ENCODE data around the gene YY1.
"Not testable (repeated sequence)": the region's sequence is repeated elsewhere in the genome, so short reads cannot be mapped to it uniquely, and the experiment has no call there.

The YY1 gene

DNA sequence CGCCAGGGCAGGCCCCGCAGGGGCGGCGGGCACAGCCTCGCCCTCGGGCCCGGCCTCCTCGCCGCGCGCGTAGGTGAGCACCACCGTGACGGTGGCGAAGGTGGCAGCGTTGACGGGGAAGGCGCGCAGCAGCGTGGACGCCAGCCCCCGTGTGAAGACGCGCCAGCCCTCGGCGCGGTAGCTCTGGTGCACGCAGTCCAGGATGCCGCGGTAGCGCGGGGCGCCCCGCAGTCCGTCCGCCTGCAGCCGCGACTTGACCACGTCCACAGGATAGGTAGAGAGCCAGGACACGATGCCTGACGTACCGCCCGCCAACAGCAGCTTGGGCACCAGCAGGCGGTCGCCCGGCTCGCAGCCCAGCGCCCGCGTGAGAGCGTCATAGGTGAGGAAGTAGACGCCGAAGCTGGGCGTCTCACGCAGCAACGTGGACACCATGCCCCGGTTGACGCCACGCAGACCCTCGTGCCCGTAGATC, 53.4 kb downstream of the YY1 start:
- H3K4me1 ChIP-seq, result peaks cover 83 to 99% (median 98%) of the 10 kb centered on the region in 10 experiments

DNA sequence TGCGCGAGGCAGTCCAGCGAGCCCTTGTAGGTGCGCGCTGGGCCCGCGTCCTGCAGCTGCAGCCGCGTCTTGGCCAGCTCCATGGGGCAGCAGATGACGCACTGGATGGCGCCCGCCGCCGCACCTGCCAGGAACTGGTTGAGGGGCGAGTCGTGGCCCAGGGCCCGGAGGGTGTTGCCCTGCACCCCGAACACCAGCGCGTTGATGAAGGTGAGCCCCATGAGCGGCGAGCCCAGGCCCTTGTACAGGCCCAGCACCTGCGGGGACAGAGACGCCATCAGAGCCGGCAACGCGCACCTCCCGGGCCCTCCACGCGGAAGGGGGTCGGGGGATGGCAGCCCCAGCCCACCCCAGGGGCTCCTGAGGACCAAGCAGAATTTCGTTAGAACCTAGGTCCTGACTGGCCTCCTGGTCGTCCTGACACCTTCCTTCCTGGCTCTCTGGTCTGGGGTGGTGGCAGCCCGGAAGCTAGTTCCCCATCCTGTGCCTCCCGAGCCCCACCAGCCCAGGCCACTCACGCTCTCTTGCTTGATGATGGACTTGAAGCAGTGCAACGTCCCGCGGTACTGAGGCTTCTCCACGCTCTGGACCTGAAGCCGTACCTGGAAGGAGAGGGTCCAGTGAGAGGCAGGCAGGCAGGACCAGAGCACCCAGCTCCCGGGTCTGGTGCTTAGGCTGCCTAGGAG, 54.0 kb downstream of the YY1 start:
- Histone ChIP-seq H3K9ac (peak overlapping the region in 9 of 11 experiments; percentile 3 to 83 (median 68); a peak in 15 of 22 replicates), H3K4me3 (peak overlapping the region in 4 of 10 experiments; percentile 2 to 29 (median 21); a peak in 2 of 20 replicates), H3K27me3 (no peaks in the 10 kb centered on the region), H3K9me3 (replicated peaks in 1 of 11) (no peaks in the 10 kb centered on the region), H3K4me1 (peaks cover 89 to 99% (median 98%) of the 10 kb centered on the region in 10 experiments), H4K20me1 (peaks cover 32 to 90% (median 62%) of the 10 kb centered on the region in 11 experiments; a peak in 21 of 22 replicates), H3K27ac (peak overlapping the region in 9 of 11 experiments; percentile 67 to 92 (median 83); a peak in 17 of 22 replicates), H3K36me3 (peaks cover 24 to 62% (median 38%) of the 10 kb centered on the region in 11 experiments), H3K4me2 (peak overlapping the region; percentile 73 to 97 (median 86))
- TF ChIP-seq Cebpa-rat (IDR thresholded peaks at IDR 0.05), result no peak

More for the DNA sequence above, 53.4 kb downstream of the YY1 start:
- peak overlapping the region in 8 of 11 experiments; percentile 72 to 92 (median 86); a peak in 16 of 22 replicates for H3K27ac ChIP-seq
- peak overlapping the region in 10 of 11 experiments; percentile 73 to 97 (median 86); a peak in 18 of 22 replicates for H3K4me2 ChIP-seq
- H4K20me1 ChIP-seq, result peaks cover 26 to 85% (median 63%) of the 10 kb centered on the region in 11 experiments; a peak in 21 of 22 replicates
- no peaks in the 10 kb centered on the region for H3K27me3 ChIP-seq
- no peaks in the 10 kb centered on the region for H3K9me3 ChIP-seq (replicated peaks in 1 of 11)
- no peak for TF ChIP-seq Cebpa-rat (IDR thresholded peaks at IDR 0.05)
- H3K4me3 ChIP-seq, result no peak overlapping the region
- peaks cover 24 to 60% (median 35%) of the 10 kb centered on the region in 11 experiments for H3K36me3 ChIP-seq
- peak overlapping the region in 7 of 11 experiments; percentile 49 to 83 (median 76); a peak in 14 of 22 replicates for H3K9ac ChIP-seq

DNA sequence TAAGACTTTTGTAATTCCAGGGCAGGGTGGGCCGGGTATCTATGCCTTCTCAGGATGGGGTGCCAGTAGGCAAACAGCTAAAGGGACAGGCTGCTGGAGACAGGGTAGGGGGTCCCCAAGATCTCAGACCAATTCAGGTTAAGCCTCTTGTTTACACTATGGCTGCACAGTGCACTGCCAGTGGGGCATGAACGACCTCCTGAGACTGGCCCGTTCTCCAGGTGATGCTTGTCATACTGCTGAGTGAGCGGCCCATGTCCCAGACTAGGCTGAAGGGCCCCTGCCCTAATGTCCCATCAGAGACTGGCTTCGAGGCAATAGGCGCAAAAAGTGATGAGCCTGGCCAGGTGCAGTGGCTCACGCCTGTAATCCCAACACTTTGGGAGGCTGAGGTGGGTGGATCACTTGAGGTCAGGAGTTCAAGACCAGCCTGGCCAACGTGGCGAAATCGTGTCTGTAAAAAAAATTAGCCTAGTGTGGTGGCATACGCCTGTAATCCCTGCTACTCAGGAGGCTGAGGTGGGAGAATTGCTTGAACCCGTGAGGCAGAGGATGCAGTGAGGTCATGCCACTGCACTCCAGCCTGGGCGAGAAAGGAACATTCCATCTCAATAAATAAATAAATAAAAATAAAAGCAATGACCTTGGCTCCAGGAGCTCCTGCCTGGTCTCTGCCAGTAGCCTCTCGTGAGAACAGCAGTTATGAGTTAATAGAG, 54.7 kb downstream of the YY1 start:
- H3K27ac ChIP-seq, result peak overlapping the region in 10 of 11 experiments; percentile 31 to 92 (median 82); a peak in 19 of 22 replicates
- peak overlapping the region; percentile 3 to 83 (median 62); a peak in 19 of 22 replicates for H3K9ac ChIP-seq
- no peaks in the 10 kb centered on the region for H3K9me3 ChIP-seq (replicated peaks in 1 of 11)
- H3K4me1 ChIP-seq, result peaks cover 96 to 100% (median 100%) of the 10 kb centered on the region in 10 experiments
- H3K27me3 ChIP-seq, result no peaks in the 10 kb centered on the region
- peak overlapping the region in 5 of 10 experiments; percentile 2 to 29 (median 25); a peak in 5 of 20 replicates for H3K4me3 ChIP-seq
- peaks cover 38 to 97% (median 68%) of the 10 kb centered on the region in 11 experiments; a peak in 21 of 22 replicates for H4K20me1 ChIP-seq
- no peak for TF ChIP-seq Cebpa-rat (IDR thresholded peaks at IDR 0.05)
- peak overlapping the region; percentile 73 to 97 (median 86) for H3K4me2 ChIP-seq
- H3K36me3 ChIP-seq, result peaks cover 28 to 67% (median 42%) of the 10 kb centered on the region in 11 experiments

DNA sequence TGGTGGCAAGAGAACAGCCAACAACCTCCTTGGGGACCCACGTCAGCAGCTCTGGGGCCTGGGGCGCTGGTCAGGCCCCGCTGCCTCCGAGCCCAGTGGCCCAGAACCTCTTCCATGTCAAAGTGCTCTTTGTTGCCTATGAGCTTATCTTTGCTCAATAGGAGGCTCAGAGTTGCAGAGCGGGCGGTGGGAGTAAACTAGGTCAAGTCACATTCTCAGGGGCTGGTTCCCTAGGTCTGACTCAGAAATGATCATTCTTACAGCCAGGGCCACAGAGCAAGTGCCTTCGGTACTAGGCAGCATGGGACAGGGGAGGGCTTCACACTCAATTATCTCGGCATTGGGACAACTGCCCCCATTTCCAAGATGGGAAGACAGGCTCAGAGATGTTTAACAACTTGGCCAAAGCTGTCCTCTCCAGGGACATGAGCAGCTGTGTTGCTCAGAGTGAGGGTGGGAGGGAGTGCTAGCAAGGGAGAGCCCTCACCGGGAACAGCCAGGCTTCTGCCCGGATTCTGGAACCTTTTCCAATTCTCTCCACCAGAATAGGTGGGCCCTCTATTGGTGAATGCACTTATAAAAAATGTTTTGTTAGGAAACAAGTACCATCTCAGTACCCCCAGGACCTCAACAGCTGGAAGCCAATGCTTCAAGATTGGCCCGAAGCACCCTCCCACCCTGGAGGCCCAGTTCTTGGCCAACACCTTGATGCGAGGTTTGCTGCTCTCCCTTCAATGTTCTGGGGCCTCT, 55.4 kb downstream of the YY1 start:
- Histone ChIP-seq H3K4me3 (peak overlapping the region in 2 of 10 experiments; percentile 14 to 27; a peak in 2 of 20 replicates), H4K20me1 (peaks cover 38 to 99% (median 68%) of the 10 kb centered on the region in 11 experiments; a peak in 21 of 22 replicates), H3K9me3 (replicated peaks in 1 of 11) (no peaks in the 10 kb centered on the region), H3K9ac (peak overlapping the region; percentile 3 to 83 (median 62); a peak in 19 of 22 replicates), H3K4me2 (peak overlapping the region; percentile 73 to 97 (median 86)), H3K4me1 (peaks cover 100% of the 10 kb centered on the region in 10 experiments), H3K27ac (peak overlapping the region in 10 of 11 experiments; percentile 31 to 92 (median 82); a peak in 19 of 22 replicates), H3K36me3 (peaks cover 31 to 68% (median 40%) of the 10 kb centered on the region in 11 experiments), H3K27me3 (no peaks in the 10 kb centered on the region)
- TF ChIP-seq Cebpa-rat (IDR thresholded peaks at IDR 0.05), result peak in 8 of 11 experiments; percentile 62 to 100 (median 95); a peak in 14 of 22 replicates

DNA sequence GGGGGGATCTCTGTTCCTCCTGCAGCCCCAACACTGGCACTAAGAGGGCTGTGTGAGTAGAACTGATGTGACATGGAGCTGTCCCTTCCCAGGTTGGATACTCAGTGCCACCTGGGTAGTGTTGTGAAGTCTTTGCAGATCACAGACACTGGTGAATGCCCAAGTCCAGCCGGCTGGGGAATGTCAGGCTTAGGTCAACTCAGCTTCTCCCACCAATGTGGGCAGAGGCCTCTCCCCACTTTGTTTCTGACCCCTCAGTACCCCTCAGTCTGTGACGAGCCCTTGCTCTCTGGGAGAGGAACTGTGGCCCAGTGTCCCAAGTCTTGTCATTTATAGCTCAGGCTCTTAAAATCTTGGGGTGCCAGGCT, 56.0 kb downstream of the YY1 start:
- H3K36me3 ChIP-seq, result peaks cover 30 to 66% (median 40%) of the 10 kb centered on the region in 11 experiments
- H4K20me1 ChIP-seq, result peaks cover 38 to 99% (median 68%) of the 10 kb centered on the region in 11 experiments; a peak in 21 of 22 replicates
- H3K4me3 ChIP-seq, result peak overlapping the region in 2 of 10 experiments; percentile 14 to 19; a peak in 1 of 20 replicates
- H3K4me2 ChIP-seq, result peak overlapping the region; percentile 73 to 97 (median 86)
- no peaks in the 10 kb centered on the region for H3K27me3 ChIP-seq
- H3K4me1 ChIP-seq, result peaks cover 99 to 100% (median 100%) of the 10 kb centered on the region in 10 experiments
- H3K9ac ChIP-seq, result peak overlapping the region; percentile 34 to 81 (median 62); a peak in 18 of 22 replicates
- TF ChIP-seq Cebpa-rat (IDR thresholded peaks at IDR 0.05), result no peak
- H3K9me3 ChIP-seq (replicated peaks in 1 of 11), result no peaks in the 10 kb centered on the region
- peak overlapping the region in 9 of 11 experiments; percentile 67 to 92 (median 83); a peak in 19 of 22 replicates for H3K27ac ChIP-seq

DNA sequence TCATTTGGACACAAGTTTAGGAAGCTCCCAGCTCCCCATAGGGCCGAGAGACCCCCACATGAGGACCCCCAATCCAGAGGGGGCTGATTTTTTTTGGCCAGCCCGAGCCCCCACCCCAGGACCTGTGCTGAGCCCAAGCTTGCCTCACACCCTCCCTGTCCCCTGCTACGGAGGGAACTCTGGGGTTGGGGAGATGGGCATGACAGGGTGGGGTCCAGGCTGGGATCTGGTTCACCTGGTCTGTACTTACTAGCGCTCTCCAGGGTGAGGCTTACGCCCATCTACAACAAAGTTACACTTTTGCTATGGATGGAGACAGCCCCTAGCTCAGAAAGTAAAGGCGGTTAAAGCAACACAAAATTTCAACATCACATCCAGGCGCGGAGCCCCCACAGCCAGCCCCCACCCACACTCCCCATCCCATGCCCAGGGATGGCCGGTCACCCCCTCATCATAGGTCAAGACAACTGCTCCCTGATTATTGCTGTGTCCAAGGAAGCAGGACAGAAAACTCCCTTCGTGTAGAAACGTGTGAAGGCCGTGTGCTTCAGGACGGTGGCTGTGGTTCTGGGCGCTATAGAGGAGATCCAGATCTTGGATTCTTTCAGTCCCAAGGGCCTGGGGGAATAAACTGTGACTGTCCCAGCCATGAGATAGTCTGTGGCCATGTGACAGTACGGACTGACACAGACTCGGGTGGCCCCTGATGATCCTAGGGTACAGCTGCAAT, 56.6 kb downstream of the YY1 start:
- H3K27me3 ChIP-seq, result no peaks in the 10 kb centered on the region
- TF ChIP-seq Cebpa-rat (IDR thresholded peaks at IDR 0.05), result no peak
- H3K9ac ChIP-seq, result peak overlapping the region; percentile 11 to 81 (median 62); a peak in 17 of 22 replicates
- peak overlapping the region in 10 of 11 experiments; percentile 38 to 92 (median 82); a peak in 19 of 22 replicates for H3K27ac ChIP-seq
- H3K4me2 ChIP-seq, result peak overlapping the region; percentile 73 to 97 (median 86)
- H3K4me1 ChIP-seq, result peaks cover 93 to 100% (median 100%) of the 10 kb centered on the region in 10 experiments
- H4K20me1 ChIP-seq, result peaks cover 38 to 99% (median 68%) of the 10 kb centered on the region in 11 experiments; a peak in 21 of 22 replicates
- H3K9me3 ChIP-seq (replicated peaks in 1 of 11), result no peaks in the 10 kb centered on the region
- peak overlapping the region in 1 of 10 experiments; percentile 19; a peak in 1 of 20 replicates for H3K4me3 ChIP-seq
- H3K36me3 ChIP-seq, result peaks cover 30 to 65% (median 38%) of the 10 kb centered on the region in 11 experiments

DNA sequence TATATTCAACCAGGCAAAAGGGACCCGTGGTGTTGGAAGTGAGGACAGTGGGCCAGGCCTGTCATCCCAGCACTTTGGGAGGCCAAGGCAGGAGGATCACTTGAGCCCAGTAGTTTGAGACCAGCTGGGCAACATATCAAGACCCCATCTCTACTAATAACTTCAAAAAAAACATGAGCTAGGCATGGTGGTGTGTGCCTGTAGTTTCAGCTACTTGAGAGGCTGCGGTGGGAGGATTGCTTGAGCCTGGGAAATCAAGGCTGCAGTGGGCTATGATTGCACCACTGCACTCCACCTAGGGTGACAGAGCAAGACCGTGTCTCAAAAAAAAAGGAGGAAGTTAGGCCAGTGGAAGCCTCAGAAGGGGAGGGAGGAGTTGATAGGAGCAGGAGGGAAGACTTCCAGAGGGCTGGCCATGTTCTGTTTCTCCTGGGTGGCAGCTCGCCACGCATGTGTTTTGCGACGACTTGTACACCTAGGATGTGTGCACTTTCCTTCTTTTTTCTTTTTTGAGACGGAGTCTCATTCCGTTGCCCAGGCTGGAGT, 57.2 kb downstream of the YY1 start:
- Histone ChIP-seq H3K36me3 (peaks cover 27 to 59% (median 35%) of the 10 kb centered on the region in 11 experiments), H3K4me2 (peak overlapping the region; percentile 73 to 97 (median 86)), H3K9me3 (replicated peaks in 1 of 11) (no peaks in the 10 kb centered on the region), H3K27me3 (no peaks in the 10 kb centered on the region), H3K27ac (peak overlapping the region in 10 of 11 experiments; percentile 61 to 92 (median 82); a peak in 19 of 22 replicates), H4K20me1 (peaks cover 35 to 93% (median 67%) of the 10 kb centered on the region in 11 experiments; a peak in 21 of 22 replicates), H3K4me1 (peaks cover 87 to 100% (median 97%) of the 10 kb centered on the region in 10 experiments), H3K4me3 (no peak overlapping the region), H3K9ac (peak overlapping the region in 9 of 11 experiments; percentile 59 to 81 (median 71); a peak in 15 of 22 replicates)
- peak in 9 of 11 experiments; percentile 41 to 93 (median 86); a peak in 17 of 22 replicates for TF ChIP-seq Cebpa-rat (IDR thresholded peaks at IDR 0.05)

DNA sequence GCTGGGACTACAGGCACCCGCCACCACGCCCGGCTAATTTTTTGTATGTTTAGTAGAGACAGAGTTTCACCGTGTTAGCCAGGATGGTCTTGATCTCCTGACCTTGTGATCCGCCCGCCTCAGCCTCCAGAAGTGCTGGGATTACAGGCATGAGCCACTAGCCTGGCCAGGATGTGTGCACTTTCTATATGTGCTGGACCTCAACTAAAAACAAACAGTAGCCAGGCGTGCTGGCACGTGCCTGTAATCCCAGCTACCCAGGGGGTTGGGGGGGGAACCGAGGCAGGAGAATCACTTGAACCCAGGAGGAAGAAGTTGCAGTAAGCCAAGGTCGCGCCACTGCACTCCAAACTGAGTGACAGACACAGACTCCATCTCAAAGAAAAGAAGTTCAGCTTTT, 57.8 kb downstream of the YY1 start:
- peaks cover 21 to 53% (median 30%) of the 10 kb centered on the region in 11 experiments for H3K36me3 ChIP-seq
- H3K4me2 ChIP-seq, result peak overlapping the region; percentile 73 to 97 (median 86)
- H3K4me3 ChIP-seq, result 0 out of 20 replicates have a peak overlapping the region, but pooled peaks of 1 of the 10 experiments have one; percentile 26
- not testable (repeated sequence) for H3K9me3 ChIP-seq (replicated peaks in 1 of 11); H3K27me3 ChIP-seq
- H4K20me1 ChIP-seq, result peaks cover 35 to 87% (median 65%) of the 10 kb centered on the region in 11 experiments; a peak in 21 of 22 replicates
- H3K9ac ChIP-seq, result peak overlapping the region; percentile 59 to 78 (median 65); a peak in 21 of 22 replicates
- peak overlapping the region; percentile 23 to 92 (median 82); a peak in 21 of 22 replicates for H3K27ac ChIP-seq
- H3K4me1 ChIP-seq, result peaks cover 81 to 98% (median 94%) of the 10 kb centered on the region in 10 experiments

All from BLaER1 treated with 17β-estradiol and CSF1 and Interleukin-3, amounts not matched to agents 10 nM and 100 nM (cell line).